Stimulated activated CD8-positive, alpha-beta memory T cell treated with anti-CD3 and anti-CD28 coated beads, Interleukin-2, amount 100 ng/mL, for 48 hours (primary cell): ENCODE results near the gene C7orf33.

ENCODE experiments used
- DNase-seq, 2 donors: peaks; one replicate each; pipeline ENCODE4 v3.0.0-alpha.2; 2020; ENCODE audit warnings: low read depth in 2 of 2

The C7orf33 gene

DNA sequence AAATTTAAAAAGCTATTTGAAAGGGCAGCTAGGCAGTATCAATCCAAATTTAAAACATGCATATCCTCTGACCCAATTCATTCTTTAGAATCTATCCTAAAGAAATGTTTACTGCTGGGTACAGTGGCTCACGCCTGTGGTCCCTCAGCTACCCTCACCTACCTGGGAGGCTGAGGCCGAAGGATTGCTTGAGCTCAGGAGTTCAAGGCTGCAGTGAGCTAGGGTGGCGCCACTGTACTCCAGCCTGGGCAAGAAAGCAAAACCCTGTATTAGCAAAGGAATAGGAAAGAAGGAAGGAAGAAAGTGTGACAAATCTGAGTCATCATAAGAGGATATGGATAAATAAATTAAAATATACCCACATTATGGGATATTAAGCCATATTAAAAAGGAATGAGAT, 36.3 kb downstream of the C7orf33 start:
- DNase-seq: no peak

GRCh38 chr7:148628011-148628410, 37.4 kb downstream of the C7orf33 start:
- DNase-seq: no peak

DNA sequence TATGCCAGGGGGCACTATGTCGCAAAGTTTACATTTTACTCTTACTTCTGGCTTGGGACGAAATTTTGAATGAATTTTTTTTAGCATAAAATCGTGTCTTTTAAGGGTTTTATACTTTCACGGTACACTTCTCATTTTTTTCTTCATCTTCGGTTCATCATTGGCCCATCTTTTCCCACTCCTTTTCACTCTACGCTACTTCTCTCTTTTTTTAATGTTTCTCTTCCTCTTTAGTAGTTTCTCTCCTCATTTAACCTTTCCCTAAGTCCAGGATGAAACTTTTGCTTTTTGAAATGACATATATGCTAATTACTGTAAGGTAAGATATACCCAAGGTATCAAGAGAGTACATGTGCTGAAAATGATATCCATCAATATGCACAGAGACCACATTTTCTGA, 39.5 kb downstream of the C7orf33 start:
- no peak for DNase-seq

GRCh38 chr7:148633761-148634160, 43.2 kb downstream of the C7orf33 start:
- no peak for DNase-seq

GRCh38 chr7:148637094-148637493, 46.5 kb downstream of the C7orf33 start:
- DNase-seq: no peak

DNA sequence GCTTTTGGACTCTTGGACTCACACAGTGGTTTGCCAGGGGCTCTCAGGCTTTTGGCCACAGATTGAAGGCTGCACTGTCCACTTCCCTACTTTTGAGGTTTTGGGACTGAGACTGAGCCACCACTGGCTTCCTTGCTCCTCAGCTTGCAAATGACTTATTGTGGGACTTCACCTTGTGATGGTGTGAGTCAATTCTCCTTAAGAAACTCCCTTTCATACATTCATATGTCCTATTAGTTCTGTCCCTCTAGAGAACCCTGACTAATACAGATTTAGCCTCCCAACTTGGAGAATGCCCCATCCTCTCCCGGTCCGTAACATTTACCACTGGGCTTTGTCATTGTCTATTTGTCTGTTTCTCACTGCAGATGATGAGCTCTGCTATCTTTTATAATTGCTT, 55.3 kb downstream of the C7orf33 start:
- DNase-seq: no peak

- no peak for DNase-seq
These were observed 59.8 kb downstream of the C7orf33 start for GRCh38 chr7:148650232-148650858.

GRCh38 chr7:148652773-148653172, 62.2 kb downstream of the C7orf33 start:
- no peak for DNase-seq

GRCh38 chr7:148657929-148658328, 67.4 kb downstream of the C7orf33 start:
- no peak for DNase-seq

GRCh38 chr7:148661471-148661870, 70.9 kb downstream of the C7orf33 start:
- DNase-seq: no peak

GRCh38 chr7:148662646-148663045, 72.1 kb downstream of the C7orf33 start:
- DNase-seq: no peak

- DNase-seq: no peak
These were observed 73.8 kb downstream of the C7orf33 start for GRCh38 chr7:148664324-148664723.

DNA sequence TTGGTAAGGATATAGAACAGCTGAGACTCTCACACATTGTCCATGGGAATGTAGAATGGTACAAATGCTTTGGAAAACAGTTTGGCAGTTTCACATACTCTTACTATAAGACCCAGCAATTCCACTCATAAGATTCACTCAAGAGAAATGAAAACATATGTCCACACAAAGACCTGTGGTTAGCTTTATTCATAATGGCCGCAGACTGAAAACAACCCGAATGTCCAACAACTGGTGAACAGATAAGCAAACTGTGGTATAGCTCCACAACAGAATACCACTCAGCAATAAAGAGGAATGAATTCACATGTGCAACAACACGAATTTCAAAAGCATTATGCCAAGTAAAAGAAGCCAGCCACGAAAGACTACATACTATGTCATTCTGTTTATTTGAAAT, 74.7 kb downstream of the C7orf33 start:
- DNase-seq: no peak
